HCT116 (cell line): Measurements from ENCODE around the gene ITGA1.

Experiments
- CEBPB ChIP-seq: IDR thresholded peaks from 2 replicates; pipeline ENCODE4 v1.6.1; 2012; ENCODE audit warnings: low read depth
- POLR2AphosphoS5 ChIP-seq: IDR thresholded peaks from 2 replicates; pipeline ENCODE4 v1.6.1; 2011; ENCODE audit warnings: mild to moderate bottlenecking, low read depth, low read length, moderate library complexity

GRCh38 chr5:53006911-53007890 is 219.5 kb downstream of the ITGA1 start:
- TF ChIP-seq POLR2AphosphoS5 (no peak), CEBPB (no peak)
